Esophagus (tissue), 2 donors: ENCODE results near the gene CNMD. TPM values are rescaled to one million over a fixed set of nuclear protein-coding genes. Genes with fewer than 3 reads are reported as not detected.
A peak's percentile ranks its signal among the peaks of the same experiment; 100 is the strongest.

Experiments used
- H3K27ac ChIP-seq, 2 donors: one replicate each; pipeline ENCODE4 v1.5.1; 2013; ENCODE audit warnings: low read depth in 2 of 2, mild to moderate bottlenecking in 2 of 2, inconsistent platforms in 1 of 2, low read length in 1 of 2, moderate library complexity in 1 of 2
- H3K27me3 ChIP-seq, 2 donors: one replicate each; pipeline ENCODE4 v1.6.1; 2013; ENCODE audit warnings: low read length in 2 of 2, control low read depth in 1 of 2, mild to moderate bottlenecking in 1 of 2; ENCODE audit not compliant: insufficient read depth in 2 of 2, control insufficient read depth in 1 of 2
- H3K36me3 ChIP-seq, 2 donors: one replicate each; pipeline ENCODE4 v1.6.1; 2013; ENCODE audit warnings: low read length in 1 of 2; ENCODE audit not compliant: control insufficient read depth in 2 of 2, insufficient read depth in 2 of 2
- H3K4me1 ChIP-seq, 2 donors: one replicate each; pipeline ENCODE4 v1.6.1; 2013; ENCODE audit warnings: low read length in 1 of 2; ENCODE audit not compliant: control insufficient read depth in 2 of 2, insufficient read depth in 2 of 2
- H3K4me3 ChIP-seq, 2 donors: one replicate each; pipeline ENCODE4 v1.5.1; 2013; ENCODE audit warnings: low read length in 2 of 2, mild to moderate bottlenecking in 2 of 2, low read depth in 1 of 2, moderate library complexity in 1 of 2
- H3K9me3 ChIP-seq, 2 donors: one replicate each; pipeline ENCODE4 v1.6.1; 2013; ENCODE audit warnings: mild to moderate bottlenecking in 2 of 2, low read depth in 1 of 2, low read length in 1 of 2, moderate library complexity in 1 of 2; ENCODE audit not compliant: control insufficient read depth in 2 of 2, insufficient read depth in 1 of 2
- WGBS, 2 donors: extraction: QIAGEN DNeasy Blood & Tissue Kit; methylation state at CpG; one replicate each; pipeline ENCODE4 v1.1.7; 2013; 5-methylcytosine and 5-hydroxymethylcytosine counted together
- polyA plus RNA-seq, 2 donors: library from polyadenylated mRNA; stranded (reverse); fragments of 200-250 nt; gene quantifications; one replicate each; pipeline ENCODE4 v1.2.3, GENCODE V29; 2013
- donor health status: healthy with polysubstance abuse.
- donor health status: Bipolar disorder and iron deficiency.

The CNMD gene
- polyA plus RNA-seq, 2 donors, result not detected

DNA sequence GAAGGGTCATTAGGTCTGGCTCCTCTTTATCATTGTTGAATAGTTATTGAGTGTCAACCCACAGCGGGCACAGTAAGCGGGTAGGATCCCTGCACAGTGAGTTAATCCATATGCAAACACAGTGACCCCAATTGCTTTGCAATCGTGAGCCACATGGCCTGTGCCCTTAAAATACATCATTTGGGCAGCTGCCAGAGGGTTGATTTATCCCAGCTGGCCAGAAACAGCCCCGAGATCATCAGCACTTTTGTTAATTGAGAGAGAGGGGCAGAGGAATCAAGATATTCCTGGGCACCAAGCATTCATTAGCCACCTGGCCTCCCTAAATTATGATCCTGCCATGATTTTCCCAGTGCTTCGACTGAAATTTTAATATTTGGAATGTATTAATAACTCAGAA, 9.8 kb upstream of the CNMD start:
- Histone ChIP-seq H3K4me3 (no peak overlapping the region), H3K9me3 (no peaks in the 10 kb centered on the region), H3K27me3 (no peaks in the 10 kb centered on the region), H3K36me3 (no peaks in the 10 kb centered on the region), H3K4me1 (no peaks in the 10 kb centered on the region), H3K27ac (no peak overlapping the region)
- 39 to 42% methylated on average over 5 of the region's 5 CpGs for WGBS, 2 donors

DNA sequence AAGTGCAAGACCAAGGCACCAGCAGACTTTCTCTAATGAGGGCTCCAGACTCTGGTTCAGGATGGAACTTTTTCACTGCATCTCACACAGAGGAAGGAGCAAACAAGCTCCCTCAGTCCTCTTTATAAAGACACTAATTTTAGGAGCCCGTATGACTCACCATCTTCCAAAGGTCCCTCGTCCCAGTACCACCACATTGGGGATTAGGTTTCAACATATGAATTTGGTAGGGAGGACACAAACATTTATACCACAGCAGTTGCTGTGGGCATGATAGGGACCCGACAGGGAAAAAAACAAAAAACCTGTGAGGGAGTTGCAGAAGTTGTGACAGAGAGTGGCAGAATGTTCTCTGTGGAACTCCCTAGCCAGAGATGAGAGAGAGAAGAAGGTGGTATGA, 6.5 kb upstream of the CNMD start:
- no peaks in the 10 kb centered on the region for H3K27me3 ChIP-seq
- peaks cover 0 to 2% of the 10 kb centered on the region in 2 donors for H3K9me3 ChIP-seq
- H3K27ac ChIP-seq, result no peak overlapping the region
- H3K36me3 ChIP-seq, result no peaks in the 10 kb centered on the region
- WGBS, 2 donors, result 62 to 70% methylated on average over 3 of the region's 3 CpGs
- H3K4me3 ChIP-seq, result no peak overlapping the region
- no peaks in the 10 kb centered on the region for H3K4me1 ChIP-seq

DNA sequence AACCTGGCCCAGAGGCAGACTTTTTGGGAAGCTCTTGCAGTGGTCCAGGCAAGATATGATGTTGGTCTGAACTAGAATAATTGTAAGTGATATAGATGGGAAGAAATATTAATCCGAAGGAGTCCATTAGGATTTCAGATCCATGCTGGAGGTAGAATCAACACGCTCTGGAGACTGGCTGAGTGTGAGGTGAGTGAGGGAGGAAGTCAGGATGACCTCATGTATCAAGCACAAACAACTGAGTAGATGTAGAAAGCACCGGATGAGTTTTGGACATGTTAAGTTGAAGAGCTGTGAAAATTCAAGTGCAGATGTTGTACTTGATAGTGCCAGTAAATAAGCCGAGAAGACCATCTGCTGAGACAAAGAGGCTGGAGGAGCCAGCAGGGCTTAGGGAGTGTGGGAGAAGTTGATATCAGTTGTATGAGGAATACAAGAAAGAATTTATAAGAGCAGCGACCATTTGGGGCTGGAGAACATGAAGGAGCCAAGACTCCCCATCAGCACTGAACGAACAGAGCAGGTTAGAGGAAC, 5.3 kb upstream of the CNMD start:
- WGBS, 2 donors, result 63 to 65% methylated on average over 6 of the region's 6 CpGs
- H3K4me3 ChIP-seq, result no peak overlapping the region
- no peaks in the 10 kb centered on the region for H3K27me3 ChIP-seq
- H3K27ac ChIP-seq, result no peak overlapping the region
- H3K36me3 ChIP-seq, result no peaks in the 10 kb centered on the region
- H3K4me1 ChIP-seq, result no peaks in the 10 kb centered on the region
- H3K9me3 ChIP-seq, result peaks cover 0 to 2% of the 10 kb centered on the region in 2 donors

DNA sequence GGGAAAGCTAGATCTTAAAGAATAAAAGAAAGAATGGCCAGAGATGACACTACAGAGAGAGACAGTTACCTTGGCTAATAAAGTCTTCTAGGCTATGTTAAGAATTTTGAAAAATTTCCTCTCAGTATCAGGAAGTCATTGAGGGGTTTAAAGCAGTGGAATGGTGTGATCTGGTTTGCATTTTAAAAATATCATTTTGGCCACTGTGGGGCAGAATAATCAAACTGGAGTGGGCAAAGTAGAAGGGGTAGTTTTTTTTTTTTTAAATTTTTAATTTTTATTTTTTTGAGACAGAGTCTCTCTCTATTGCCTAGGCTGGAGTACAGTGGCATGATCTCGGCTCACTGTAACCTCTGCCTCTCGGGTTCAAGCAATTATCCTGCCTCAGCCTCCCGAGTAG, 4.4 kb upstream of the CNMD start:
- Histone ChIP-seq H3K4me1 (peaks cover 0 to 5% of the 10 kb centered on the region in 2 donors), H3K4me3 (no peak overlapping the region), H3K27me3 (peaks cover 0 to 2% of the 10 kb centered on the region in 2 donors), H3K27ac (no peak overlapping the region), H3K36me3 (no peaks in the 10 kb centered on the region), H3K9me3 (peaks cover 0 to 6% of the 10 kb centered on the region in 2 donors)
- WGBS, 2 donors, result 92 to 96% methylated on average over 3 of the region's 3 CpGs

DNA sequence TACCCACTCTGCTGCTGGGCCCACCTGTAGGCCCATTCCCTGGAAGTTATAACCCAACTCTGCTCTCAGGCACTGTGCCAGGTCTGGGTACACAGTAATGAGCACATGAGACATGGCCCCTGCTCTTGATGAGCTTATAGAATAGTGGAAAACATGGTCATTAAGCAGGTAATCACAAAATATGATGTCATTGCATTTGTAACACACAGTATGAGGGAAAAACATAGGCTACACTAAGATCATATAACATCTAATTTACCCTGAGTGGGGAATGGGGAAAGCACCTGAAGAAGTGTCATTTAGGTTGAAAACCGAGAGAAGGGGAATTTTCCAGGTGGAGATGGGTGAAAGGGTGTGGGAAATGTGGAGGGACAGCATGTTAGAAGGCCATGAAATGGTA, 3.9 kb upstream of the CNMD start:
- 69 to 78% methylated on average over 1 of the region's 1 CpG for WGBS, 2 donors
- H3K9me3 ChIP-seq, result peaks cover 0 to 6% of the 10 kb centered on the region in 2 donors
- H3K27ac ChIP-seq, result no peak overlapping the region
- H3K36me3 ChIP-seq, result no peaks in the 10 kb centered on the region
- no peak overlapping the region for H3K4me3 ChIP-seq
- peaks cover 0 to 6% of the 10 kb centered on the region in 2 donors for H3K27me3 ChIP-seq
- H3K4me1 ChIP-seq, result peaks cover 0 to 7% of the 10 kb centered on the region in 2 donors

DNA sequence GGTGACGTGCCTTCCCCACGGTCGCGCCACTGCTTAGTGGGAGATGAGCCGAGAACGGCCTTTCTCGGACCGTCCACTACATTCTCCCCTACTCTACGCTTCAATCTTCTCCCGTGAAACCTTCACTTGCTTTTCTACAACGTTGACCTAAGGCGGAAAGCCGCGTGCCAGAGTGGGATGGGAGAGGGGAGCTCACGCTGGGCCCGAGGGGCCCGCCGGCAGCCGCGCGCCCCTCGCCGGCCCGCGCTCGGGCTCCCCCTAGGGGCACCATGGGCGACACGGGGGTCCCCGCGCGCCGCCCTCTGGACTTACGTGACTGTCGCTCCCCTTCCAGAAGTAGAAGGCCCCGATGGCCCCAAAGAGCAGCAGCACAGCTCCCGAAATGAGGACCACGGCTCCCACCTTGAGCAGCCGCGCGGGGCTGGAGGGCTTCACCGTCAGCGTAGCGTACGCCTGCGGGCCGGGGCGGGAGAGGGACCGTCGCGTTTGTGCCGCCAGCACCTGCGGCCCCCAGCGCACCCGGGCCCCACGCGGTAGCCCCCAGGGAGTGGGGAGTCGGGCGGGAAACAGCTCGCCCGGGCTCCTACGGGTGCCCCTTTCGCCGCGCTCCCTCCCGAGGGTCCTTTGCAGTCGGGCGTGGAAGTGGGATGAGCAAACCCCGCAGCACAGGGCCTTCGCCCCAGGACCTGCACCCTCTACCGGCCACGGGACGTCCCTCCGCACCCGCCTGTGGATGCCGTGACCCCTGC, 727 bp downstream of the CNMD start:
- peaks cover 0 to 7% of the 10 kb centered on the region in 2 donors for H3K27me3 ChIP-seq
- peaks cover 0 to 6% of the 10 kb centered on the region in 2 donors for H3K9me3 ChIP-seq
- peaks cover 0 to 7% of the 10 kb centered on the region in 2 donors for H3K4me1 ChIP-seq
- no peaks in the 10 kb centered on the region for H3K36me3 ChIP-seq
- 9 to 10% methylated on average over 67 to 75 of the region's 75 CpGs for WGBS, 2 donors
- H3K27ac ChIP-seq, result no peak overlapping the region
- peak overlapping the region in 1 of 2 donors; percentile 25 for H3K4me3 ChIP-seq

DNA sequence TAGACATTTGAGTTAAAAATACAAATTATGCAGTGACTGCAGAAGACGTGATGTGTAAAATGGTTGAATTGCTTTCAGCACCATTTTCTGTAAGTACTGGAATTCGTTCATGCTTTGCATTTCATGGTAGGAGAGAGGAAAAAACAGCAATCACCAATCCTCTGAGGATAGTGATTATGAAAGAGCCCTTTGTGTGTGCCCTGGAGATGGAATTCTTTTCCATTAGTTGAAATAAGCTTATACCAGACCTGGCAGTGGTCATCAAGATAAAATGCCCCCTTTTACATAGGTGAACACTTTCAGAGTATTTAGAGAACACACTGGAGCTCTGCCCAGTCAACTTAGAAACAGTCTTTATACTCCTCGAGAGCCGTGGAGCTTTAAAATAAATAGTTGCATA, 1.7 kb downstream of the CNMD start:
- peaks cover 0 to 7% of the 10 kb centered on the region in 2 donors for H3K4me1 ChIP-seq
- no peaks in the 10 kb centered on the region for H3K36me3 ChIP-seq
- peaks cover 0 to 6% of the 10 kb centered on the region in 2 donors for H3K9me3 ChIP-seq
- H3K4me3 ChIP-seq, result no peak overlapping the region
- WGBS, 2 donors, result 74 to 75% methylated on average over 4 of the region's 4 CpGs
- peaks cover 0 to 7% of the 10 kb centered on the region in 2 donors for H3K27me3 ChIP-seq
- H3K27ac ChIP-seq, result no peak overlapping the region

DNA sequence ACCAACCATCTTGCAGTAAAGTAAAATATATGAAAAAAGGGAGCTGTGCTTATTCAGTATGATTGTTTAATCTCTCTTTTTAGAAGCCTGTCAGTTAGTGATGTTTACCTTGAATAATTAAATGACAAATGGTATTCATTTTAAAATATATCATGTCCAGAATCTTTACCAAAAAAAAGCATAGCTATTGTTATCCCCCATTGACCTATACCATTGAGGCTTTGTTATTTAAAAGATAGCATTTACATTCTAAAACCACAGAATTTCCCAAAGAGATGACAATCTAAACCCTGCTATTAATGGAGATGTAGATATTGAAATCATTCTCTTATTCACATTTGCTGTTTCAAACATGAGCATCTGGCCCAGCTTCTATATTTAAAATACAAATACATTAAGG, 2.2 kb downstream of the CNMD start:
- Histone ChIP-seq H3K36me3 (no peaks in the 10 kb centered on the region), H3K4me3 (no peak overlapping the region), H3K27ac (no peak overlapping the region), H3K9me3 (peaks cover 0 to 3% of the 10 kb centered on the region in 2 donors), H3K4me1 (peaks cover 0 to 7% of the 10 kb centered on the region in 2 donors), H3K27me3 (peaks cover 0 to 7% of the 10 kb centered on the region in 2 donors)

DNA sequence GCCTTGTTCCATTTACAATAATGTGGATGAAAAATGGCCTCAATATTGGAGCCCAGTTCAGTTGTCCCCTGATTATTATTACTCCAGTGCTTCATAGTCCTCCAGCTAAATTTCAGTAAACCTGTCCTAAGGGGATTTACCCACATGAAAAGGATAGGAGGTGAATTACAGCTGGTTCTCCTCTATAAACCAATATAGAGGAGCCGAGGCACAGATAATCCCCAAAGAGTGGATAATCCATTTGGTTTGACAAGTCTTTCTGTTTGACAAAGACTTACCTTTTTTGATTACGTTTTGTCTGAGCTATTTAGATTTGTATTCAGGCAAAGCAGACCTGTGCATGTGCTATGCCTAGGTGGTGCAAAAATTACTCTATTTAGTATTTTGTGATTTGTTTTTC, 2.7 kb downstream of the CNMD start:
- WGBS, 2 donors, result 70 to 79% methylated on average over 2 of the region's 2 CpGs
- H3K27me3 ChIP-seq, result peaks cover 0 to 7% of the 10 kb centered on the region in 2 donors
- no peak overlapping the region for H3K4me3 ChIP-seq
- H3K36me3 ChIP-seq, result no peaks in the 10 kb centered on the region
- peaks cover 0 to 7% of the 10 kb centered on the region in 2 donors for H3K4me1 ChIP-seq
- no peak overlapping the region for H3K27ac ChIP-seq
- peaks cover 0 to 3% of the 10 kb centered on the region in 2 donors for H3K9me3 ChIP-seq
